ENCODE measurements around the gene ENOX1.
A peak's percentile ranks its signal among the peaks of the same experiment; 100 is the strongest.

Gene ENOX1

DNA sequence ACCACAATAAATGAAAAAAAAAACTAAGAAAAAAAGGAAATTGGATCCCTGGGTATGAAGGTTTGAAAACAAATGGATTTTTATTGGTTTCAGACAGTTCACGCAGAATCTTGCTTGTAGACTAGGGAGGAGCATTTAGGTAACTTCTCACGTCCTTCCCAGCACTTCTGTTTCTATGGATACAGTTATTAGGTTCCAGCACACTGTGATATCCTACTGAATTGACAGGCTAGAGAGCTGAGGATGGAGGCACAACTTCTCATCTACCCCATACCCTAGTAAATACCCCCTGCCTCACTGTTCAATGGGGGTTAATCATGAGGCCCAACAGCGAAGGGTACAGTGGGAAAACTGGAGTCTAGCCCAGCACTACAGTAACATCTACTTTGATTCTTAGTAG is 304.1 kb downstream of the ENOX1 start:
- no peak for DNase-seq

DNA sequence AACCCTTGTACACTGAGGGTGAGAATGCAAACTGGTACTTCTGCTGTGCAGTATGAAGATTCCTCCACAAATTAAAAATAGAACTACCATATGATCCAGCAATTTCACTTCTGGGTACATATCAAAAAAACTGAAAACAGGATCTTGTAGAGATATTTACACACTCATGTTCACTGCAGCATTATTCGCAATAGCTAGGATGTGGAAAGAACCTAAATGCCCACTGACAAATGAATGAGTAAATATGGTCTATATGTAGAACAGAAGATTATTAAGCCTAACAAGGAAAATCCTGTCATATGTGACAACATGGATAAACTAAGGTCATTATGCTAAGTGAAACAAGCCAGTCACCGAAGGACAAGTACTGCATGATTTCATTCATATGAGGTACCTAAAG is 304.7 kb downstream of the ENOX1 start:
- no peak for DNase-seq

DNA sequence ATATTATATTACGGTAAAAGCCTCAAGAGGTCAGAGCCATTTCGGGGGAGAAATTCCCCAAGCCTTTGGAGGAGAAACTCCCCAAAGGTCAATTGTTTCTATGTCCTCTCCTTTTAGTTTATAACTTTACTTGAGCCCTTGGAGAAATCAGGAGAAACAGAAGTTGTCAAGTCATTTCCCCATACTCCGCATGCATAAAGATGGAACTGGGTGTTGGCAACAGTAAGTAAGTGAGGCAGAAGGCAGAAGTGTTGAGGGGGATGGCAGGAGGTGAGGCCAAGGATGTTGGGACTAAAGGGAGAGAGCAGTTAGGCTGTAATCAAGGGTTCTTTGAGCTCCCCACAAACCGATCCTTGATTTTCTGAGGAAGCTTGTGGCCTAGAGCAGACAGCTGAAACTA is 307.9 kb downstream of the ENOX1 start:
- no peak for DNase-seq

DNA sequence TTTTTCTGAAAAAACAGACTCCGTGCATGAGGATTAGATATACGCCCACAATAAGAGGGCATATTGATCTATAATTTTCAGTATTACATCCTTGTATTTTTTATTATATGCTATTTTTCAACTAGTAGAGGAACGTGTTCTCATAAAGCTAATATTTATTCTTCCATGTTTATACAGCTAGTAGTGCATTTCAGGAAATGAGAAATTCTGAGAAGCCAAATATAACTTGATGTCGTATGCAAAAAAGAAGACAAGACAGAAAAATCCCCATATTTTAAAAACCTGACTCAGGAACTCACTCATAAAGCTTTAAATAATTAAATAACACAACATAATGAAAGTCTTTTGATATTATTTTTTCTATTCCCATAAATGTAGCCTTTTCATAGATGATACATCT is 308.6 kb downstream of the ENOX1 start:
- no peak for DNase-seq

DNA sequence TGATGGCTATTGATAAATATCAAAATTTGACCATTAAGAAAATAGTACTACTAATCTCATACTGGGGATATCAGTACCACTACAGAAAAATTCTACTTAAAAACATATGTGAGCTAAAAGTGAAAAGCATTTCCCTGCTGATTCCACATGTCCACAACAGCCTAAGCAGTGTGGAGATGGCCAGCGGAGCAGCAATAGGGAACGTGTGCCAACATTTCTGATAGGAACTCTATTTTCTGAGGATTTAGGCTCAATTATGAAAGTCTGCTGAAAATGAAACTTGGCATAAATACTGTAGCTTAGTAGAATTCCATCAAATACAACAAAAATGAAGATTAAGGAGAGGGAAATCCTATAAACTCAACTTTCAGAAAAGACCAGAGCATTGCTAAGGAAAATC is 311.6 kb downstream of the ENOX1 start:
- DNase-seq: no peak

DNA sequence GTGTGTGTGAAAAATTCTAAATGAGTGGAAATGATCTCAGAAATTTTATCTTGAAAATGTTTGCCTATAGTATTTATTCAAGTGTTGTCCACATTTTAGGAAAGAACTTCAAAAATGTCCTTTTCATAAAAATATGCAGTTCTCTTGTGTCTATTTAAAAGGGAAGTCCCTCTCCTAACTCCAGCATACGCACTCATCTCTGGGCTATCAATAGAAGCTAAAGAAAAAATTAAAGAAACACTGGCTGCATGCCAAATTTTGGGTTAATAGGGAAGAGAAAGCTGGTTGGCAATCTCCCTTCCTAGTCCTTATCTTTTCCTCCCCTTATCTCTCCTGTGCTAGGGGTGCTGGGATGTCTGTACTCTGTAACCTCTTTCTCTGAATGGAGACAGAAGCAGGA is 313.3 kb downstream of the ENOX1 start:
- DNase-seq: no peak

DNA sequence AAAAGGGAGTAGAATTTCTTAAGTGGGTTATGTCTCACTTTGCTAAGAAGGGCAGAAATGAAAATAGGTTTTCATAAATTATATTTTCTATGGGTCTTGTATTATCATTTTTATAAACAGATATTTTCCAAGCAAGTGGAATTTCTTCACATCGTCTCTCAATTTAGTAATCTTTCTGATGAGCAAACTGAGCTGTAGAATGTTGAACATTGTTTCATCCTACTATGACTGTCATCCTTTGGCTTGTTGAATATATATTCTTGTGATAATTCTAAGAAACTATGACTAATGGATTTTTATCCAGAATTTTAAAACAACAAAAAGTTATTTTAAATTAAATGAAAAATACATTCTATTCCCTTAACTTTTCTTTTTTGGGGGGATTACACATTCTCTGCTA is 313.8 kb downstream of the ENOX1 start:
- DNase-seq: no peak

DNA sequence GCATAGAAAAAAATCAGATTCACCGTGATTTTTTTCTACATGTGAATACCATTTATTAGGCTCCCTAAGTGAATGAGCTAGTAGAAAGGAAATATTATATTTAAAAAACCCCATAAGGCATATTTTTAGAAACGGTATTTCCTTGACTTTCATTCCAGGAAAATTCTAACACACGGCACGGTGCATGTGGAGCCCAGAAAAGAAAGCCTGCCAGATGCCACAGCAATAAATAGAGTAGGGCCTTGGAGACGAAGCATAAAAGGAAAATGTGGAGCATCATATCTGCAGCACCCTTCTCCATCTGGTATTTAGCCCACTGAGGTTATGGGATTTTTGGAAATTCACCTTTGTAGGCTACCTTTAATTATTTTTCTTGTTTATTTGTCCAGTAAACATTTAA is 314.4 kb downstream of the ENOX1 start:
- DNase-seq: no peak

DNA sequence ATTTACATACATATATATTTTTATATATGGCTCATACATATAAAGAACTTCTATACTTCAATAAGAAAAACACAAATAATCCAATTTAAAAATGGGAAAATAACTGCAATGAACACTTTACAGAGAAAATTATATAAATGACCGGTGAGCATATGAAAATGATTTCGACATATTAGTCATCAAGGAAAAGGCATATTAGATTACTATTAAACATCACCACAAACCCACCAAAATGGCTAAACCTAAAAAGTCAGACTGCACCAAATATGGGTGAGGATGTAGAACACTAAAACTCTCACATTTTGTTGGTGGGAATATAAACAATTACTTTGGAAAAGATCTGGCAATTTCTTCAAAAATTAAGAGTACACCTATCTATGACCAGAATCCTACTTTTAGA is 316.2 kb downstream of the ENOX1 start:
- peak; percentile 14 for DNase-seq

DNA sequence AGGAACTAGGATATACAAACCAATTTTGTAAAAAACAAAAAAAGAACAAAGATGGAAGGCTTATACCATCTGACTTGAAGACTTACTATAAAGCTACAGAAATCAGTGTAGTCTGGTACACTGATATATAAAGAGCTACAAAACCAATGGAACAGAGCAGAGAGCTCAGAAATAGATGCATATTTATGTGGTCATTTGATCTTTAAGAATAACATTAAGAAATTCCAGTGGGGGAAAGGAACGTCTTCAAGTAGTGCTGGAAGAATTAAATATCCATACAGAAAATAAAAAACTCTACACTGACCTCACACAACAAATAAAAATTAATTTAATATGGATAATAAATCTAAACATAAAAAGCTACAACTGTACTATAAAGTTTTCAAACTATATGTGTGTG is 317.0 kb downstream of the ENOX1 start:
- no peak for DNase-seq

DNA sequence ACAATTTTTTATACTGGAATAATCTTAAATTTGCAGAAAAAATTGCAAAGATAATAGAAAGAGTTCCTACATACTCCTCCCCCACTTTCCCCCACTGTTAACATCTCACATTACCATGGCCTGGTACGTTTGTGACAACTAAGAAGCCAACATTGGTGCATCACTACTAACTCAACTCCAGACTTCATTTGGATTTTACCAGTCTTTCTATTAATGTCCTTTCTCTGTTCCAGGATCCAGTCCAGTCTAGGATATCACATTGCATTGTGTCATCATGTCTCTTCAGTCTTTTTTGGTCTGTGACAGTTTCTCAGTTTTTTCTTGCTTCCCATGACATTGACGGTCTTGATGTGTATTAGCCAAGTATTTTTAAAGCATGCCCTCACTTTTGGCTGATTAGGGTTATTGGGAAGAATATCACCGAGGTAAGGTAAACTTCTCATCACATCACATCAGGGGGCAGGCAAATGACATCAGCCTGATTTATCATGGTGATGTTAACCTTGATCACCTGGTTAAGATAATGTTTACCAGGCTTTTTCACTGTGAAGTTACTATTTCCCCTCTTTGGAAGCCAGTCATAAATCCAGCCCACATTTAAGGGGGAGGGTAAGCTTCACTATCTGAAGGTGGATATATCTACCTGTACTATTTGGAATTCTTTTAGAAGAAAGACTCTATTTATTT is 322.1 kb downstream of the ENOX1 start:
- DNase-seq: no peak

DNA sequence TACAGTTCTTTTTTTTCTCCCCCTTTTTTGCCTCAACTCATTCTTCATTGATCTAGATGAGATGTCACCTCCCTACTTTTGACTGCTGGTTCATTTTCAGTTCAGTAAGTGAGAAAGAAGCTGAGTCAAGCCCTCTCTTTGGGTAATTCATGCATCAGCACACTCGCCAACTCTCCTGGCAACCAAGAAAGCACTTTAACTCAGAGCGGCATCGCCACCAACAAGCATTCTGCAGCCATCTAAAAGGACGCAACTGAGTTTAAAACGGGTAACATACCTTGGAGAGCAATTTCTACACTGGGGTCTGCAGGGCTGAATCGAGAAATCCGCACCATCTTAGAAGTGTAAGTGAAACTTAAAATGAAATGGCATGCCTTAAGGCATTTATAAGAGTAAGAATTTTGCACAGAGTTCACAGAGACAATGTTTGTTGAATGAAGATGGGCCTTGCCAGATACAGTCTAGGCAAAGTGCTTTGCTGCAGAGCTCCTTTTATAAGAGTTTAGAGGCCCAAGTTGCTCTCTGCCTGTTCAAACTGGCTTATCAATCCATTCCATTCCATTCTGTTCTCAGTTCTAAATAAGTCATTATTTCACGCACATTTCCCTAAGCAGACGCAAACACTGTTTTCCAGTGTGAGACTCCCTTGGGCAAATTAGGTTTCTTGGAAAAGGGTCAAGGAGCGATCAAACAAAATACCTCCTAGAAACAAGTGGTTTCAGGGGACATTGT is 338.0 kb downstream of the ENOX1 start:
- DNase-seq: no peak

DNA sequence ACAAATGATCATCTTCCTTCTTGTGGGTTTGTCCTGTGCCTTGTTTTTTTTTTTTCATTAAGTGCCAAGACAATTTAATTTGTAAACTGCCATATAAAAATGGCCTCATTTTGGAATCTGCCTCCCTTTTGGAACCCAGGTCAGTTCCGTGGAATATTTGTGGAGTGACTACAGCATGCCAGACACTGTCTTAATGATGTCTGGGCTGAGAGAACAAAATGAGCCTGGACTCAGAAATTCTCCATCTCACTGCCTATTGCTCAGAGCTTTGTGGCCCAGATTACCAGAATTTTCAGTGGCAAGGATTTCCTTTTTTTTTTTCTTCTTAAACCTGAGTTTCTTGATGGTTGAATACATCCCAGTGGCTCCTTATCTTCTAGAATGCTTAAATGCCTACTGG is 340.6 kb downstream of the ENOX1 start:
- peak; percentile 29 for DNase-seq

DNA sequence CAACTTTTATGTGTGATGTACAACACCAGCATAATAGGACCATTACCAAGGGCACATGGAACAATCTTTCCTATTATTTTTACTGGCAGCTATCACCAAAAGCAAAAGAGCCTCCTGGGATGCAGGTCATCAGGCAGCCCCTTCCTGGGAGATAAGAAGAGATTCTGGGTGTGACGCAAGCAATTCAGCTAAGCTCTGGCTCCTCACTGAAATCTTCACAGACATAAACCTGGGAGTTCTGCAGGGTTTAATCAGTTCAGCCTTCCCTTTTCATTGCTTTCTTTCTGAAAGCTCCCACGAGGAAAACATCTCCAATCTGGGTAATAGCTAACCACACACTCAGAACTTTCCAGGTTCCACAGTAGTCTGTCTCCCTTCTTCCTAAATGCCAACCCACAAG is 341.1 kb downstream of the ENOX1 start:
- DNase-seq: no peak

DNA sequence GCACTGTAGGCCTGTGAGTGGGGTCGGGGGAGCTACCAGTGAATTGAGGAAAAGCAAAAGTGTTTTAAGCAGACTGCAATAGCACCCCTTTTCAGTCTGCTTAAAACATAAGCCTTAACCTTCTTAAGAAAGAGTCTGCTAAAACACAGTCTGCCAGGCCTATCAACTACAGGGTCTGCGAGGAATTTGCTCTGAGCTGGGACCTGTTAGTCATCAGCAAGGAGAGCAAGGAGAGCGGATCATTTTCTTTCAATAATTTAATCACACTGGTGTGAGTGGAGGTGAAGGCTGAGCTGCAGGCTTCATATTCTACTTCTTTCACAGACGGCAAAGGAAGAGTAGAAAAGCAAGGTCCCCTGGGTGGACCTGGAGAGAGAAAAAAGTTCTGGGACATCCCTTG is 342.7 kb downstream of the ENOX1 start:
- DNase-seq: no peak

DNA sequence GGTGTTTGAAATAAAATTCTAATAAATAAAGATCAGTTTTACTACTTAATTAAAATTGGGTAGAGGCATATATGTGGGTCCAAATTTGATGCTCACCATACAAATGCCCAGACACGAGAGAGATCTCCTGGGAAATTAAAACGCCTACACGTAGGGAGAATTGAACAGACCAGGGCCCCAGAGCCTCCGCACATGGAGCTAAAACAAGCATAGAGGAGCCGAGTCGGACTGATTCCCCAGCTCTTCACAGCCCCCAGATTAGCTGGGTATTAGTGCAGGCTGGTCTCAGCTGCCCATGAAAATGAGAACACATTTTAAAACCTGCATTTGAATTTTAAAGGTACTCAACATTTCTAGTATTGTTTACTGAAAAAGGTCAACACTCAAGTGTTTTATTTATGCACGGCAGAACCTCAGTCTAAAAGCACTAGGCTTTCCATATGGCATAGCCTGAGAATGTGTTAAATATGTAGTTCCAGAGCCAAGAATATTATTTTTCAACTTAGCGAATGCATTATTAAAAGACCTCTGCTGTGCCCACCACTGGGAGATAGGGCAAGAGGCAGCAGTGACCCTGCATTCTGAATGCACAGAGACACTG is 344.8 kb downstream of the ENOX1 start:
- no peak for DNase-seq

DNA sequence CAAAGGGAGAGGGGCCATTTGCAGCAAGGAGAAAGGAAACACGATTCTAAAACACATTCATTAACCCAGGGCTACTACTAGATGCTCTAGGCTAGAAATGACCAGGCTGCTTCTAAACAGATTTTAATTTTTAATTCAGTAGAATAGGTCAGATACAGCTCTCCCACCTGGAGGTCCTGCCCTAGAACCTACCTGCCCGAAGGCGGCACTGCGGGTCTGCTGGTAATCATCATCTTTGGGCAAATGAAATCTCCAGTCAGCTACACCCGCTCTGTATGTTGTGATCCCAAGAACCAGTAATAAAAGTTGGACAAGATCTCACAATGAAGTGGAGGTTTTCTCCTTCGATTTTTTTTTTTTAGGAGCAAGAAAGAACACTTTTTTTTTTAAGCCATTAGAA is 345.3 kb downstream of the ENOX1 start:
- DNase-seq: no peak

DNA sequence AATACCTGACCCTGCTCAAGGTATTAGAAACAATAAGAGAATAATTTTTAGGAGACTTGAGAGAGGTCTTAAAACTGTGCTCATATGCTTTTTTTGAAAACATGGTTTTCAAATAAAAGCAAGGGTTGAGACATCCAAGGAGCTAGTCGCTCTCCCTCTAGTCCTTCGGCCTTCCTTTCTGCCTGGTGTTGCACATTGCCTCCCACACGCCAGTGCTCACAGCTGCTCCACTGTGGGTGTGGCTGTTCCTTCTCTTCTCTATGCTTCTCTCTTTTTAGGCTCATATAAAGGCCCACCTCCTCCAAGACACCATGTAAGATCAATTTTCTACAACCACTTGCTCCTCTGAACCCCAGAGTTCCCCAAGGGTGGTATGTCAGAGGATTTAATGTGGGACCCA is 352.6 kb downstream of the ENOX1 start:
- no peak for DNase-seq

DNA sequence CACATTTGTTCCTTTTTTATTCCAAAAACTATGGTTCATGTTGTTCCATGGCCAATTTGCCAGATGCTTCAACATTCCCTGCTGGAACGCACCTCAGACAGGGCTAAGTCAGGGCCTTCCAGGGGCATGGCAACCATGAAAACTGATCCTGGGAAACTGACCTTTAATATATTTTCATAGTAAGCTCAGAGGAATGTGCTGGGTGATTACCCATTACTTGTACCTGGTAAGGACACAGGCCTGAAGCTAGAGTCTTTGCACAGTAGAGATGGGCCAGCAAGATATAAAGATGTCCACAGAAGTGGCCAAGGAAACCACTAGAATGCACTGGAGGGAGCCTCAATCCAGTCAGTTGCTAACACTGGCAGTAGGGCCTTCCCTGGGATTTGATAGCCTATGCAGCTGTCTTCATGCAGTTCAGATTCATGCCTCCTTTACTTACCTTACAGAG is 353.1 kb downstream of the ENOX1 start:
- no peak for DNase-seq

DNA sequence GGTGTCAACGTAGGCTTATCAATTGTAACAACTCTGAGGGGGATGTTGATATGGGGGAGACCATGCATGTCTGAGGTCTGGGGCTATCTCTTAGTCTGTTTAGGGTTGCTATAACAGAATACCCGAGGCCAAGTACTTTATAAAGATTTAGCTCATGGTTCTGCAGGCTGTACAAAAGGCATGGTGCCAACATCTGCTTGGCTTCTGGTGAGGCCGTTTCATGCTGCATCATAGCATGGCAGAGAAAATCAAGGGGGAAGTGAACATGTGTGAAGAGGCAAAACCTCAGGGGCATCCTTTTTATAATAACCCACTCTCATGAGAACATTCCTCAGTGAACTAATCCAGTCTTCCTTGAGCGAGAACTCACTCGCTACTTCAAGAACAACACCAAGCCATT is 353.8 kb downstream of the ENOX1 start:
- DNase-seq: peak; percentile 14

DNA sequence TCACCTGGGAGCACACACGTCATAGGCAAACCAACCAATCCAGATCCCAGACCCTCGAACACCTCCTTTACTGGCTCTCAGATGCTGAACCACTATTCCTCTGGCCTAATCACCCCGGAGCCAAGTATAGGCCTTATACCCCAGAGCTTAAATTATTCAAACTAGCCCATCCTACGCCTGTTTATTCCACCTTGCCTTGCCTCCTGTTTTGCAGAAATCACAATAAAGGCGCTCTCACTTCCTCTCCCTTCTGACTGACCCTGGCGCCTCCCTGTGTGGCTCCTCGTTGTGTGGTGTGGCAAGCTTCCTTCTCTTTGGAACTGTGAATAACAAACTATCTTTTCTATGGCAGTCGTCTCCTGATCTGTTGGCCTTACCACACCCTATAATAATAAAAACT is 354.9 kb downstream of the ENOX1 start:
- DNase-seq: no peak

DNA sequence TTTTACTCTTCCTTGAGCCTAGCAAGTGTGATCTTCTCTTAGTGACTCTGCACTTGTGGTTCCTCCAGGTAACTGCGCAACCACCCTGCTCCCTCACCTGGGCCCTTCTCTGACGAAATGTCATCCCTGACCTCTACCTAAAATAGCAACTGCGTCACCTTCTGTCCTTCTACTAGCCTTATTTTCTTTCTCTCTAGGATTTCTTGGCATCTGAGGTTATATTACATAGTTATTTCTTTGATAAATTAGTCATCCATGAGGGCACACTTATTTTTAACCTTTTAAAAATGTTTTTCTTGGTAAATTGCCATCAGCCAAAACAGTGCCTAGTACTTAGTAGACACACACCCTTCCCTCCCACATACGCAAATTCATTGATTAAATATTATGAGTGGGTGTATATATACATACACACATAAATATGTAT is 355.5 kb downstream of the ENOX1 start:
- no peak for DNase-seq

DNA sequence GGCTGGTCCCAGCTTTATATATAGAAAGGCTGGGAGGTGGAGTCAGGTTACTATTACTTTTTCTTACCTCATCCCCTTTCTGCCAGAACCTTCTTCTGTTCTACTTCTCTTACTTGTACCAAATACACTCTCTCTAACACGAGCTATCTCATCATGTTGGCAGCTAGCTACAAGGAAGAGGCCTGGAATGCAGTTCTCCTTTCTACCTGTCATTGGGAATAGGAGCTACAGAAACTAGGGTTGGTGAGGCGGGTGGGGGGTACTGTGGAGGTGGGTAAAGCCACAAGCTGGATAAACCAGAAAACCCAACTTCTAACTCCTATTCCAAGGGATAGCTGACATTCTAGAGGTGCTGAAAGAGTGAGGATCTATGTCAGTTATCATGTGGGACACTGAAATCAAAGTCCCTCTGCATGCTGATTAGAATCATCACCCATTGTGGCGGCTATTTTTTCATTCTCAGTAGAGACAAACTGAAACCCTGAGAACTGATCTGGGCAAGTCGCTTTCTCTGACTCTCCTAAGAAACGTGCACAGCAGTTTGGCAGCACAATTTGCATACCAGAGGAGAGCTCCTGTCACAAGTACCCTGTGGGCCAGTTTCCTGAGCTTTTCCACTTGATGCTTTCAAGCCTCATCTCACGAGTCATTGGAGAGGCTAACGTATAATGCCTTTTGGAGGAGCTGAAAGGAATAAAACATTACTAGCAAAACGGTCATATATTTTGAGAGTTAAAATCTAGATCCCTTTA is 358.1 kb downstream of the ENOX1 start:
- no peak for DNase-seq
